Fibroblast of lung (primary cell): ENCODE results near the gene INTS15. TPM values are rescaled to one million over a fixed set of nuclear protein-coding genes. Genes with fewer than 3 reads are reported as not detected.

ENCODE experiments used
- DNase-seq, 2 donors: peaks; one replicate each; pipeline versions ENCODE4 v3.0.0 to v3.0.0-alpha.2; 2010; ENCODE audit warnings: low read depth in 2 of 2
- H2AFZ ChIP-seq: 2 replicates; pipeline ENCODE4 v1.5.1; 2012; ENCODE audit warnings: low read length, control low read depth, inconsistent platforms
- H3K27ac ChIP-seq: 2 replicates; pipeline ENCODE4 v1.5.1; 2011; ENCODE audit warnings: low read length, control low read depth; ENCODE audit not compliant: insufficient read depth
- H3K27me3 ChIP-seq: 2 replicates; pipeline ENCODE4 v1.5.1; 2011; ENCODE audit warnings: mild to moderate bottlenecking, low read length; ENCODE audit not compliant: control insufficient read depth, insufficient read depth
- H3K36me3 ChIP-seq: 2 replicates; pipeline ENCODE4 v1.5.1; 2011; ENCODE audit warnings: low read length; ENCODE audit not compliant: control insufficient read depth, insufficient read depth
- H3K4me1 ChIP-seq: 2 replicates; pipeline ENCODE4 v1.5.1; 2011; ENCODE audit warnings: low read length; ENCODE audit not compliant: control insufficient read depth, insufficient read depth; ENCODE audit errors: extremely low read depth
- H3K4me2 ChIP-seq: 2 replicates; pipeline ENCODE4 v1.5.1; 2011; ENCODE audit warnings: low read length, control low read depth; ENCODE audit not compliant: insufficient read depth; ENCODE audit errors: extremely low read depth
- H3K4me3 ChIP-seq, 4 experiments: fragments of 200-600 bp in 1 of 4; sonication (generic) in 1 of 4; replicated peaks in 1 of 4; 2 replicates each; pipeline ENCODE4 v1.5.1; 2011 to 2016; ENCODE audit warnings: low read length in 4 of 4, low read depth in 3 of 4, mild to moderate bottlenecking in 3 of 4, control low read depth in 2 of 4, inconsistent platforms in 1 of 4, mixed read lengths in 1 of 4; ENCODE audit not compliant: insufficient read depth in 1 of 4; ENCODE audit errors: control extremely low read depth in 1 of 4
- H3K79me2 ChIP-seq: 2 replicates; pipeline ENCODE4 v1.5.1; 2012; ENCODE audit warnings: mild to moderate bottlenecking, low read length, inconsistent platforms; ENCODE audit not compliant: control insufficient read depth, insufficient read depth
- H3K9ac ChIP-seq: 2 replicates; pipeline ENCODE4 v1.5.1; 2011; ENCODE audit warnings: mild to moderate bottlenecking, low read length, control low read depth; ENCODE audit not compliant: insufficient read depth
- H3K9me3 ChIP-seq: 2 replicates; pipeline ENCODE4 v1.5.1; 2012; ENCODE audit warnings: low read depth, low read length; ENCODE audit not compliant: control insufficient read depth, insufficient read depth
- H4K20me1 ChIP-seq: 2 replicates; pipeline ENCODE4 v1.5.1; 2011; ENCODE audit warnings: low read length; ENCODE audit not compliant: control insufficient read depth, insufficient read depth; ENCODE audit errors: extremely low read depth
- EZH2 ChIP-seq: IDR thresholded peaks from 2 replicates; pipeline ENCODE4 v1.5.1; 2012; ENCODE audit warnings: low read length, control low read depth, mild to moderate bottlenecking; ENCODE audit errors: missing control alignments
- polyA plus RNA-seq, 2 donors: library from polyadenylated mRNA; depleted of rRNA in 1 of 2; stranded (reverse) in 1 of 2; unstranded in 1 of 2; fragments of >200 nt; gene quantifications; 2 replicates each; pipeline ENCODE4 v1.2.1, GENCODE V29; 2011 to 2012; ENCODE audit warnings: missing spikeins in 1 of 2
- total RNA-seq: library from RNA; depleted of rRNA; stranded (reverse); fragments of >200 nt; gene quantifications from 2 replicates; pipeline ENCODE4 v1.2.1, GENCODE V29; 2014
- TF ChIP-seq, protein P1 (sequence below), 2 donors: IDR thresholded peaks in 1 of 2; conservative IDR thresholded peaks in 1 of 2; 1 replicate in 1 of 2; 2 replicates in 1 of 2; pipeline ENCODE4 v1.5.1; 2011 to 2012; ENCODE audit warnings: low read length in 2 of 2, control low read depth in 1 of 2, inconsistent platforms in 1 of 2, low read depth in 1 of 2, mild to moderate bottlenecking in 1 of 2

The INTS15 gene
- total and polyA plus RNA-seq, 2 donors (not counting 1 experiment from before 2014, with no cell fraction given), result 7.1 to 11.7 TPM

- Histone ChIP-seq H3K4me2 (no peak overlapping the region), H2AFZ (no peak overlapping the region), H3K4me1 (no peaks in the 10 kb centered on the region), H3K27me3 (no peaks in the 10 kb centered on the region), H3K9me3 (no peaks in the 10 kb centered on the region), H3K36me3 (peaks cover 16% of the 10 kb centered on the region), H3K4me3 (no peak overlapping the region), H3K27ac (no peak overlapping the region), H4K20me1 (no peaks in the 10 kb centered on the region), H3K79me2 (no peaks in the 10 kb centered on the region), H3K9ac (no peak overlapping the region)
- DNase-seq, result no peak
- TF ChIP-seq, protein P1, sequence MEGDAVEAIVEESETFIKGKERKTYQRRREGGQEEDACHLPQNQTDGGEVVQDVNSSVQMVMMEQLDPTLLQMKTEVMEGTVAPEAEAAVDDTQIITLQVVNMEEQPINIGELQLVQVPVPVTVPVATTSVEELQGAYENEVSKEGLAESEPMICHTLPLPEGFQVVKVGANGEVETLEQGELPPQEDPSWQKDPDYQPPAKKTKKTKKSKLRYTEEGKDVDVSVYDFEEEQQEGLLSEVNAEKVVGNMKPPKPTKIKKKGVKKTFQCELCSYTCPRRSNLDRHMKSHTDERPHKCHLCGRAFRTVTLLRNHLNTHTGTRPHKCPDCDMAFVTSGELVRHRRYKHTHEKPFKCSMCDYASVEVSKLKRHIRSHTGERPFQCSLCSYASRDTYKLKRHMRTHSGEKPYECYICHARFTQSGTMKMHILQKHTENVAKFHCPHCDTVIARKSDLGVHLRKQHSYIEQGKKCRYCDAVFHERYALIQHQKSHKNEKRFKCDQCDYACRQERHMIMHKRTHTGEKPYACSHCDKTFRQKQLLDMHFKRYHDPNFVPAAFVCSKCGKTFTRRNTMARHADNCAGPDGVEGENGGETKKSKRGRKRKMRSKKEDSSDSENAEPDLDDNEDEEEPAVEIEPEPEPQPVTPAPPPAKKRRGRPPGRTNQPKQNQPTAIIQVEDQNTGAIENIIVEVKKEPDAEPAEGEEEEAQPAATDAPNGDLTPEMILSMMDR (conservative IDR thresholded peaks at IDR 0.05 in 1 of 2, IDR thresholded peaks at IDR 0.05 in 1 of 2; ENCODE audit: low read depth in 1 of 2, low read length in 2 of 2), result no peak
- TF ChIP-seq EZH2, result no peak
These were observed 66.6 kb downstream of the INTS15 start for GRCh38 chr7:6656413-6656812.

Other genes with a start within 250 kb of the INTS15 start
- gene FAM220A, start 241.1 kb upstream of the INTS15 start, total RNA-seq, result 19.8 and 20.1 TPM in 2 replicates
- 15.5 and 22.5 TPM in 2 replicates for gene FAM220A, start 241.1 kb upstream of the INTS15 start, polyA plus RNA-seq
- 39.3 and 55.8 TPM in 2 replicates for gene RAC1, start 215.5 kb upstream of the INTS15 start, total RNA-seq
- 685 and 743 TPM in 2 replicates for gene RAC1, start 215.5 kb upstream of the INTS15 start, polyA plus RNA-seq
- 12.1 and 22.6 TPM in 2 replicates for gene DAGLB, start 142.1 kb upstream of the INTS15 start, total RNA-seq
- 14.5 and 17.3 TPM in 2 replicates for gene DAGLB, start 142.1 kb upstream of the INTS15 start, polyA plus RNA-seq
- gene KDELR2, start 105.9 kb upstream of the INTS15 start, total RNA-seq, result 130 and 177 TPM in 2 replicates
- 281 and 365 TPM in 2 replicates for gene KDELR2, start 105.9 kb upstream of the INTS15 start, polyA plus RNA-seq
- not detected in 2 replicates for gene GRID2IP, start 38.6 kb upstream of the INTS15 start, total RNA-seq
- gene GRID2IP, start 38.6 kb upstream of the INTS15 start, polyA plus RNA-seq, result not detected in 2 replicates
- gene ZDHHC4, start 12.6 kb upstream of the INTS15 start, total RNA-seq, result 65.2 and 72.7 TPM in 2 replicates
- gene ZDHHC4, start 12.6 kb upstream of the INTS15 start, polyA plus RNA-seq, result 67.7 and 89.5 TPM in 2 replicates
- 0.66 and 4.4 TPM in 2 replicates for gene ZNF853, start 25.6 kb downstream of the INTS15 start, total RNA-seq
- 0.05 and 0.43 TPM in 2 replicates for gene ZNF853, start 25.6 kb downstream of the INTS15 start, polyA plus RNA-seq
- gene ZNF316, start 47.3 kb downstream of the INTS15 start, total RNA-seq, result 13.0 and 13.9 TPM in 2 replicates
- gene ZNF316, start 47.3 kb downstream of the INTS15 start, polyA plus RNA-seq, result 4.5 and 5.1 TPM in 2 replicates
- gene ZNF12, start 116.9 kb downstream of the INTS15 start, total RNA-seq, result 17.8 and 19.0 TPM in 2 replicates
- 10.9 and 15.9 TPM in 2 replicates for gene ZNF12, start 116.9 kb downstream of the INTS15 start, polyA plus RNA-seq
- 0.51 and 0.66 TPM in 2 replicates for gene RSPH10B2, start 164.1 kb downstream of the INTS15 start, total RNA-seq
- 0.02 TPM in 1 of 2 replicates, not detected in the other for gene RSPH10B2, start 164.1 kb downstream of the INTS15 start, polyA plus RNA-seq
- gene CCZ1B, start 236.3 kb downstream of the INTS15 start, total RNA-seq, result 40.1 and 44.4 TPM in 2 replicates
- 45.0 and 49.6 TPM in 2 replicates for gene CCZ1B, start 236.3 kb downstream of the INTS15 start, polyA plus RNA-seq